OCI-LY3 (cell line): Measurements from ENCODE around the gene SPINT3.

Experiments
- EZH2phosphoT487 ChIP-seq: fragments of 200-600 bp; shearing (Covaris generic); IDR thresholded peaks from 2 replicates; pipeline ENCODE4 v1.6.1; 2018; ENCODE audit warnings: antibody characterized with exemption, mixed run types, low read depth
- TF ChIP-seq, protein P1 (sequence below): fragments of 200-600, 300-600 bp; sonication (generic); IDR thresholded peaks from 2 replicates; pipeline ENCODE4 v1.5.1; 2014; ENCODE audit warnings: antibody characterized with exemption, low read length, low read depth

GRCh38 chr20:45463709-45464108 is 51.7 kb downstream of the SPINT3 start:
- TF ChIP-seq, protein P1, sequence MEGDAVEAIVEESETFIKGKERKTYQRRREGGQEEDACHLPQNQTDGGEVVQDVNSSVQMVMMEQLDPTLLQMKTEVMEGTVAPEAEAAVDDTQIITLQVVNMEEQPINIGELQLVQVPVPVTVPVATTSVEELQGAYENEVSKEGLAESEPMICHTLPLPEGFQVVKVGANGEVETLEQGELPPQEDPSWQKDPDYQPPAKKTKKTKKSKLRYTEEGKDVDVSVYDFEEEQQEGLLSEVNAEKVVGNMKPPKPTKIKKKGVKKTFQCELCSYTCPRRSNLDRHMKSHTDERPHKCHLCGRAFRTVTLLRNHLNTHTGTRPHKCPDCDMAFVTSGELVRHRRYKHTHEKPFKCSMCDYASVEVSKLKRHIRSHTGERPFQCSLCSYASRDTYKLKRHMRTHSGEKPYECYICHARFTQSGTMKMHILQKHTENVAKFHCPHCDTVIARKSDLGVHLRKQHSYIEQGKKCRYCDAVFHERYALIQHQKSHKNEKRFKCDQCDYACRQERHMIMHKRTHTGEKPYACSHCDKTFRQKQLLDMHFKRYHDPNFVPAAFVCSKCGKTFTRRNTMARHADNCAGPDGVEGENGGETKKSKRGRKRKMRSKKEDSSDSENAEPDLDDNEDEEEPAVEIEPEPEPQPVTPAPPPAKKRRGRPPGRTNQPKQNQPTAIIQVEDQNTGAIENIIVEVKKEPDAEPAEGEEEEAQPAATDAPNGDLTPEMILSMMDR = no peak
- TF ChIP-seq EZH2phosphoT487 = no peak
